T-cell (primary cell): ENCODE data around the gene WDR4. TPM values are rescaled to one million over a fixed set of nuclear protein-coding genes. Genes with fewer than 3 reads are reported as not detected.

Experiments
- ATAC-seq, 4 experiments: fragments of 200-7000 bp in 3 of 4; fragments of 150-1000 bp in 1 of 4; cut with Tn5 transposase; replicated peaks in 1 of 4; 1 replicate in 3 of 4; 2 replicates in 1 of 4; pipeline ENCODE4 v1.10.0; 2021; ENCODE audit warnings: moderate library complexity in 3 of 4, mild to moderate bottlenecking in 2 of 4, moderate number of reproducible peaks in 1 of 4
- CTCF ChIA-PET, 2 donors: fragments of 300-600 bp; sonication (Branson Sonifier 250); formaldehyde crosslinking; loops; one replicate each; lab custom pipeline; 2022; ENCODE audit warnings: antibody characterized with exemption in 2 of 2; lab: Charles Lee
- POLR2A ChIA-PET, 2 donors: fragments of 300-600 bp; sonication (Branson Sonifier 250); formaldehyde crosslinking; loops; one replicate each; lab custom pipeline; 2022; ENCODE audit warnings: antibody characterized with exemption in 2 of 2; lab: Charles Lee
- DNase-seq, 35 experiments: peaks; one replicate each; pipeline versions ENCODE4 v3.0.0 to v3.0.0-alpha.2; 2013 to 2023
- H3K27ac ChIP-seq: one replicate; pipeline ENCODE4 v1.5.1; 2013; ENCODE audit warnings: low read length
- H3K27me3 ChIP-seq, 2 experiments: replicated peaks in 1 of 2; 1 replicate in 1 of 2; 2 replicates in 1 of 2; pipeline versions ENCODE4 v1.6.1 to v1.7.0; 2013; ENCODE audit warnings: low read length in 1 of 2, mixed read lengths in 1 of 2; ENCODE audit not compliant: control insufficient read depth in 2 of 2, insufficient read depth in 2 of 2; ENCODE audit errors: extremely low read depth in 1 of 2
- H3K36me3 ChIP-seq, 2 donors: 1 replicate in 1 of 2; 2 replicates in 1 of 2; pipeline versions ENCODE4 v1.6.1 to v1.7.0; 2013; ENCODE audit warnings: low read length in 1 of 2; ENCODE audit not compliant: control insufficient read depth in 2 of 2, insufficient read depth in 1 of 2; ENCODE audit errors: extremely low read depth in 1 of 2
- H3K4me1 ChIP-seq, 2 experiments: 1 replicate in 1 of 2; 2 replicates in 1 of 2; pipeline versions ENCODE4 v1.6.1 to v1.7.0; 2013; ENCODE audit warnings: low read length in 2 of 2, mixed read lengths in 1 of 2; ENCODE audit not compliant: insufficient read depth in 2 of 2, control insufficient read depth in 1 of 2; ENCODE audit errors: extremely low read depth in 1 of 2
- H3K4me3 ChIP-seq, 2 donors: 1 replicate in 1 of 2; 2 replicates in 1 of 2; pipeline versions ENCODE4 v1.5.1 to v1.7.0; 2013; ENCODE audit warnings: mild to moderate bottlenecking in 2 of 2, low read length in 1 of 2, moderate library complexity in 1 of 2; ENCODE audit not compliant: control insufficient read depth in 1 of 2; ENCODE audit errors: extremely low read depth in 1 of 2
- H3K9me3 ChIP-seq: 2 replicates; pipeline ENCODE4 v1.7.0; 2013
- H3K27ac Mint-ChIP-seq, 2 donors: one replicate each; pipeline ENCODE4 v1.8.0; 2020 to 2021; ENCODE audit warnings: mild to moderate bottlenecking in 2 of 2, mixed read lengths in 2 of 2
- H3K27me3 Mint-ChIP-seq, 2 donors: one replicate each; pipeline ENCODE4 v1.8.0; 2021 to 2022; ENCODE audit warnings: mixed read lengths in 2 of 2
- H3K36me3 Mint-ChIP-seq: one replicate; pipeline ENCODE4 v1.8.0; 2021; ENCODE audit warnings: mixed read lengths
- H3K4me1 Mint-ChIP-seq, 3 donors: one replicate each; pipeline ENCODE4 v1.8.0; 2020 to 2022; ENCODE audit warnings: mixed read lengths in 3 of 3, mild to moderate bottlenecking in 1 of 3
- H3K4me3 Mint-ChIP-seq, 3 donors: one replicate each; pipeline ENCODE4 v1.8.0; 2020 to 2022; ENCODE audit warnings: mild to moderate bottlenecking in 3 of 3, mixed read lengths in 3 of 3, moderate library complexity in 3 of 3
- H3K9me3 Mint-ChIP-seq, 3 donors: one replicate each; pipeline ENCODE4 v1.8.0; 2020 to 2022; ENCODE audit warnings: mixed read lengths in 3 of 3
- WGBS: methylation state at CpG from one replicate; pipeline ENCODE4 v1.1.5; 2013; ENCODE audit warnings: missing lambda C conversion rate; ENCODE audit not compliant: insufficient coverage; 5-methylcytosine and 5-hydroxymethylcytosine counted together
- total RNA-seq, 35 experiments: library from RNA in 6 of 35; stranded (reverse) in 6 of 35; fragments of 120-200 nt in 1 of 35; gene quantifications; one replicate each; pipeline versions ENCODE4 v1.2.1 to v1.2.4 and lab custom pipeline; 2013 to 2026

The WDR4 gene
- total RNA-seq, 5 donors from 2014 or later (not counting 1 experiment from before 2014, with no cell fraction given), result 17.0 to 40.9 (median 37.6) TPM

- Mint-ChIP-seq H3K4me3 (no peak overlapping the region), H3K27ac (no peak overlapping the region), H3K36me3 (peaks cover 38% of the 10 kb centered on the region), H3K4me1 (peaks cover 2 to 11% (median 6%) of the 10 kb centered on the region in 3 donors), H3K9me3 (no peaks in the 10 kb centered on the region), H3K27me3 (no peaks in the 10 kb centered on the region)
- H3K9me3 ChIP-seq, result no peaks in the 10 kb centered on the region
- CTCF ChIA-PET, result no interaction called here
- peaks cover 16 to 60% of the 10 kb centered on the region in 2 donors for H3K36me3 ChIP-seq
- no peak for DNase-seq
- no peak for ATAC-seq
- H3K27me3 ChIP-seq, result no peaks in the 10 kb centered on the region
- 98% methylated on average over 8 of the region's 8 CpGs for WGBS
- H3K4me3 ChIP-seq, result no peak overlapping the region
- H3K27ac ChIP-seq, result no peak overlapping the region
- H3K4me1 ChIP-seq, result no peaks in the 10 kb centered on the region
- POLR2A ChIA-PET, result interaction anchor here in 1 of 2 donors (0.5 kb wide), 1 partner anchor 388 kb away, joined by 11 read pairs; no protein-coding TSS in a partner anchor
Measured at GRCh38 chr21:42905195-42905594, 25.9 kb upstream of the WDR4 start.

GRCh38 chr21:42903817-42904216, 24.5 kb upstream of the WDR4 start:
- Mint-ChIP-seq H3K27me3 (no peaks in the 10 kb centered on the region), H3K27ac (no peak overlapping the region), H3K36me3 (peaks cover 34% of the 10 kb centered on the region), H3K4me1 (peaks cover 4 to 13% (median 8%) of the 10 kb centered on the region in 3 donors), H3K4me3 (no peak overlapping the region), H3K9me3 (no peaks in the 10 kb centered on the region)
- ATAC-seq (no peak), DNase-seq (no peak)
- ChIA-PET POLR2A (interaction anchor here in 1 of 2 donors (0.7 kb wide), 1 partner anchor 136 kb away, joined by 3 read pairs; no protein-coding TSS in a partner anchor), CTCF (no interaction called here)
- Histone ChIP-seq H3K27me3 (no peaks in the 10 kb centered on the region), H3K4me1 (no peaks in the 10 kb centered on the region), H3K27ac (no peak overlapping the region), H3K4me3 (no peak overlapping the region), H3K9me3 (no peaks in the 10 kb centered on the region), H3K36me3 (peaks cover 11 to 62% of the 10 kb centered on the region in 2 donors)
- 99% methylated on average over 11 of the region's 11 CpGs for WGBS

GRCh38 chr21:42900446-42900845, 21.1 kb upstream of the WDR4 start:
- H3K9me3 Mint-ChIP-seq, result no peaks in the 10 kb centered on the region
- no peaks in the 10 kb centered on the region for H3K27me3 Mint-ChIP-seq
- Histone ChIP-seq H3K27ac (no peak overlapping the region), H3K4me3 (no peak overlapping the region), H3K27me3 (no peaks in the 10 kb centered on the region), H3K36me3 (peaks cover 12 to 54% of the 10 kb centered on the region in 2 donors), H3K4me1 (peaks cover 0 to under 1% of the 10 kb centered on the region in 2 experiments), H3K9me3 (no peaks in the 10 kb centered on the region)
- H3K27ac Mint-ChIP-seq, result no peak overlapping the region
- 100% methylated on average over 2 of the region's 4 CpGs for WGBS
- H3K4me3 Mint-ChIP-seq, result no peak overlapping the region
- ATAC-seq (no peak), DNase-seq (no peak)
- H3K4me1 Mint-ChIP-seq, result peaks cover 13 to 25% (median 14%) of the 10 kb centered on the region in 3 donors
- ChIA-PET POLR2A (no interaction called here), CTCF (no interaction called here)
- H3K36me3 Mint-ChIP-seq, result peaks cover 32% of the 10 kb centered on the region

- Histone ChIP-seq H3K4me3 (peak within 1 kb of the TSS; percentile 80 to 85), H3K4me1 (peaks cover 3 to 20% of the 10 kb centered on the region in 2 experiments), H3K36me3 (peaks cover 0 to 10% of the 10 kb centered on the region in 2 donors), H3K27ac (peak within 1 kb of the TSS; percentile 93), H3K27me3 (no peaks in the 10 kb centered on the region), H3K9me3 (no peaks in the 10 kb centered on the region)
- H3K27ac Mint-ChIP-seq, result peak within 1 kb of the TSS; percentile 87 to 96
- H3K27me3 Mint-ChIP-seq, result no peaks in the 10 kb centered on the region
- 0% methylated on average over 85 of the region's 87 CpGs for WGBS
- H3K36me3 Mint-ChIP-seq, result peaks cover 6% of the 10 kb centered on the region
- DNase-seq (peak; percentile 97 to 100 (median 100)), ATAC-seq (peak; percentile 93 to 97 (median 95))
- H3K4me3 Mint-ChIP-seq, result peak within 1 kb of the TSS; percentile 82 to 94 (median 83)
- ChIA-PET POLR2A (interaction anchor here (0.8 to 1.1 kb wide), 3 partner anchors 12 to 15 kb away, joined by 4 to 7 read pairs (median 6); partner anchors contain the start of gene WDR4 (in 1 of the 2)), CTCF (no interaction called here)
- H3K4me1 Mint-ChIP-seq, result peaks cover 15 to 20% (median 18%) of the 10 kb centered on the region in 3 donors
- no peaks in the 10 kb centered on the region for H3K9me3 Mint-ChIP-seq
Measured at GRCh38 chr21:42892931-42893755, 13.8 kb upstream of the WDR4 start, which contains the start of gene NDUFV3. NDUFV3 (plus strand) TSS chr21:42893309; CDS start chr21:42893334, 25 bp downstream.

GRCh38 chr21:42892582-42892930, 13.2 kb upstream of the WDR4 start:
- DNase-seq, result no peak
- CTCF ChIA-PET, result no interaction called here
- Histone ChIP-seq H3K4me1 (peaks cover 3 to 20% of the 10 kb centered on the region in 2 experiments), H3K27ac (peak overlapping the region; percentile 80), H3K4me3 (peak overlapping the region; percentile 58 to 85), H3K36me3 (peaks cover 0 to 7% of the 10 kb centered on the region in 2 donors), H3K9me3 (no peaks in the 10 kb centered on the region), H3K27me3 (no peaks in the 10 kb centered on the region)
- POLR2A ChIA-PET, result interaction anchor here (0.6 to 1.1 kb wide), 4 partner anchors 11 to 14 kb away, joined by 3 to 7 read pairs (median 5); partner anchors contain the start of gene WDR4 (in 1 of the 2)
- peak in 3 of 4 experiments; percentile 11 to 29 (median 16) for ATAC-seq
- Mint-ChIP-seq H3K4me1 (peaks cover 12 to 17% (median 12%) of the 10 kb centered on the region in 3 donors), H3K9me3 (no peaks in the 10 kb centered on the region), H3K27ac (peak overlapping the region; percentile 87 to 96), H3K36me3 (peaks cover 5% of the 10 kb centered on the region), H3K4me3 (peak overlapping the region; percentile 81 to 94 (median 83)), H3K27me3 (no peaks in the 10 kb centered on the region)
- 0% methylated on average over 9 of the region's 18 CpGs for WGBS

GRCh38 chr21:42887326-42887725, 8.0 kb upstream of the WDR4 start:
- Histone ChIP-seq H3K4me1 (peaks cover 0 to 3% of the 10 kb centered on the region in 2 experiments), H3K4me3 (no peak overlapping the region), H3K27me3 (no peaks in the 10 kb centered on the region), H3K27ac (no peak overlapping the region), H3K36me3 (no peaks in the 10 kb centered on the region), H3K9me3 (no peaks in the 10 kb centered on the region)
- ATAC-seq, result no peak
- peaks cover 2% of the 10 kb centered on the region in 3 donors for H3K4me1 Mint-ChIP-seq
- ChIA-PET POLR2A (no interaction called here), CTCF (no interaction called here)
- H3K27me3 Mint-ChIP-seq, result no peaks in the 10 kb centered on the region
- no CpG with 5 or more reads among the region's 5 CpGs for WGBS
- H3K9me3 Mint-ChIP-seq, result no peaks in the 10 kb centered on the region
- H3K36me3 Mint-ChIP-seq, result no peaks in the 10 kb centered on the region
- no peak for DNase-seq
- H3K27ac Mint-ChIP-seq, result no peak overlapping the region
- H3K4me3 Mint-ChIP-seq, result no peak overlapping the region
